HL-60/S4 treated with retinoic acid at 250 ng/mL for 4 days and 3 days (cell line): ENCODE results near the gene SLC18B1.
"Not testable (repeated sequence)": the region's sequence is repeated elsewhere in the genome, so short reads cannot be mapped to it uniquely, and the experiment has no call there.

Source experiments
- in situ Hi-C: fragments of 300-500 bp; cut with MboI; formaldehyde crosslinking; loops from 2 replicates; pipeline ENCODE4 v1.7.0; 2022; ENCODE audit warnings: low sequenced_read_pairs

Gene SLC18B1

DNA sequence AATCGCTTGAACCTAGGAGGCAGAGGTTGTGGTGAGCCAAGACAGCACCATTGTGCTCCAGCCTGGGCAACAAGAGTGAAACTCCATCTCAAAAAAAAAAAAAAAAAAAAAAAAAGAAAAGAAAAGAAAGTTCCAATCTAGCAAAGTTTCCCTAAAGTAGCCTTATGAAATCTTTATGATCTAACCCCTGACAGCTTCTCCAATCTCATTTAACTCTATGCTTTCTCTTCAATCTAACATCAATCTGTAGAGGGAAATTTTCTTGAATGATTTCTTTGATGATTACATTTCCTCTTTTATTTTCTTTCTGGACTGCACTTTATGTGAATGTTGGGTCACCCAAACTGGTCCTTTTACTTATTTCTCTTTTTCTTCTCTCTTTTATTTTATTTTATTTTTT lies 2.2 kb upstream of the SLC18B1 start:
- in situ Hi-C loops: no loop called here

DNA sequence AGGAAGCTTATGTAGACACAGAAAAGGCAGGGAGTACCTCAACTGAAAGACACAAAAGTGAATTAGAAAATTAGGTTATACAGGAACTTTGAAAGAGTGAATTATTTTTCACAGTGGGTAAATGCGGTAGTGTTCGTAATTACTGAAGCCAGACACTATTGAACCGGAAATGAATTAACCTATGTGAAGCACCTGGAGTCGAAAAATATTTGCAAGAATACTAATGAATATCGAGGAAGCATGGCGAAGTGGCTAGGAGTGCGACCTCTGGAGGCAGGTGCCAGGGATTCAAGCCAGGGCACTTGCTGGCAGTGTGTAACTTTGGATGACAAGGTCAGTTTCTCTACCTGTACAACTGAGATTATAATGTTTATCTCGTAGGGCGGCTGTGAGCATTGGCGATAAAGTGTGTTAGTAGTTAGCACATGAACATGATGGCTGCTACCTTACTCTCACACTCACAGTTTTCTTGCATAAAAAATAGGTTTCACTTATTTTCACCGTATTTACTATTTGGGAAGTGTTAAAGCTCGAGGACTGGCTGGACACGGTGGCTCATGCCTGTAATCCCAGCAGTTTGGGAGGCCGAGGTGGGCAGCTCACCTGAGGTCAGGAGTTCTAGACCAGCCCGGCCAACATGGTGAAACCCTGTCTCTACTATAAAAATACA lies 567 bp upstream of the SLC18B1 start:
- in situ Hi-C loops: no loop called here

DNA sequence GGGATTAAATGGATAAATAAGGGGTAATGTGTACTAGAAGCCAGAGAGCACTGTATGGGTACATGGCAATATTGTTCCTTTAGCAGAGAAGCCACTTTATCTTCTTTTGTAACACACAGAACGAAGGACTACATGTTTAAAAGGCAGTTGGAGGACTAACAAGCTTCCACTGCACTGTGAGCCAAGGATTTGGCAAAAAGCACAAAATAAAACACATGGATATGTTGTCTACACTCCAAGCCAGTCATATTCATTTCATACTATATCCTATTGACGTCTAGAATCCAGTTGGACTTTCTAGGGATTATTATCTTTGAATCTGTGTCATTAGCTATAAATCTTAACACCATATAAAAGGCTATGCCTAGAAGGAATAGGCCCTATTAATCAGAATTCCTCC lies 3.0 kb downstream of the SLC18B1 start:
- in situ Hi-C loops: no loop called here

DNA sequence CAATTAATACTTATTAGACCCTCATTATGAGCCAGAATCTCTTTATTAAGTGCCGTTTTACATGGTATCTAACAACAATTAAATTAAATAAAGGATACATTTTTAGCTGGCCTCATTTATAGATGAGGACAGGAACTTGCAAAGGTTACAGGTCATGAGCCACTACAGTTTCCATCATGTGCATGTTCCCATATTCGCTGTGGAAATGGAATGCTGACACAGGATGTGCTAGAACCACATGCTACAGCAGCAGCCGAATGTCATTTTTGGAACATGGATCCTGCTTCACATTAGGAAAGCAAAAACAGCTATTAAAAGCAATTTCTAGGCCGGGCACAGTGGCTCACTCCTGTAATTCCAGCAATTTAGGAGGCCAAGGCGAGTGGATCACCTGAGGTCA lies 5.9 kb downstream of the SLC18B1 start:
- in situ Hi-C loops: no loop called here

DNA sequence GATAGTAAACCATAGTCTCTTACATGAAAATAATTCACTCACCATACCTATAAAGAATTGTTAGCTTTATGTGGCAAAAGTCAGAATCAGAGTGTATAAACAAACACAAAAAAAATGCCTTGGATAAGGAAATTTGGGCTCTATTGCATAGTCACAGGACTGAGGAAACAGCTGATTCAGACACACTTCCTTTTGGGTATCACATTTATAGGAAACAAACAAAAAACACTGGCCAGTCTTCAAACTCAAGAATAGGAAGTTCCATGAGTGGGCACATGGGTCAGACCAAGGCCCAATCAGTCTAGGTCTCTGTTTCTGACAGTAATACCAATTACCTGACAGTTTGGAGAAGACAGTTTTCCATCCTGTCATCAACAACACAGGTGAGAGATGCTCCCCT lies 8.0 kb downstream of the SLC18B1 start:
- in situ Hi-C loops: no loop called here

DNA sequence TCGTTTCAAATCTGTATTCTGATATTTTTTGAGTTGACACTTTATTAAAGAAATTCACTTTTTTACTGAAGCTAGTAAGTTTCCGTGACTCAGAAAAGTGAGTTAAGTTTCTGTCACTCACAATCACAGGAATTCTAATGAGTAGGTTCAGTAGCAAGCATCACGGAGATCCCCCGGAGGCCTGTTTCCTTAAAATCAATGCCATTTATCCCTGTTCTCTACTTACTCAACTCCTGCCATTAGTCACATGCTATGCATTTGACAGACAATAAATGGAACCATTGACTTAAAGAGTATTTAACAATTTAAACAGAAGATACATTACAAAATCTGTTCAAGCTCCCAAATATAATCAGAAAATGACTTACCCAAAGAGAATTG lies 9.1 kb downstream of the SLC18B1 start:
- in situ Hi-C loops: no loop called here

DNA sequence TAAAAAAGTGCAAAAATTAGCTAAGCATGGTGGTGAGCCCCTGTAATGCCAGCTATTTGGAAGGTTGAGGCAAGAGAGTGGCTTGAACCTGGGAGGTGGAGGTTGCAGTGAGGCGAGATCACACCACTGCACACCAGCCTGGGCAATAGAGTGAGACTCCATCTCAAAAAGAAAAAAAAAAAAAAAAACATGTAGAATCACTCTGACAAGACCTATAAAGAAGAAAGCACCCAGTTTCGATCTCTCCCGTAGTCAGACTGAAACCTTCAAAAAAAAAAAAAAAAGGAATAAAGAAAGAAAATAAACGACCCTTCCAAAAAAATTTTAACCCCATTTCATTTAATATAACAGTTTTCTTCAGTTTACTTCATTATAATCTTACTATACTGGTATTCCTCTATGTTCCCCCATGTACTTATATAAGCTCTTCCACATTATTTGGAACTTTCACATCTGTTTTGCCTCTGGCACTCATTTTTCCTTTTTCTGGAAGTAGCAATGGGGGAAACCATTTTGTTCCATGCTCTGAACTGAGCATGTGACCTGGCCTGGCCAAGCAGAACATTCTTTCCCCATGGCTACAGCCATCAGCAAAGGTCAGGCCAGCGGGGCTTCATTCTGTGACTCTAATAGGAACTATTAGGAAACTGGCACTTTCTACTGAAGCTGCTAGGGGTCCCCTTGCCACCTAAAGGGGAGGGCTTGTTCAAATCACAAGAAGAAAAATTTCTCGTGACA lies 9.6 kb downstream of the SLC18B1 start:
- in situ Hi-C loops: no loop called here

DNA sequence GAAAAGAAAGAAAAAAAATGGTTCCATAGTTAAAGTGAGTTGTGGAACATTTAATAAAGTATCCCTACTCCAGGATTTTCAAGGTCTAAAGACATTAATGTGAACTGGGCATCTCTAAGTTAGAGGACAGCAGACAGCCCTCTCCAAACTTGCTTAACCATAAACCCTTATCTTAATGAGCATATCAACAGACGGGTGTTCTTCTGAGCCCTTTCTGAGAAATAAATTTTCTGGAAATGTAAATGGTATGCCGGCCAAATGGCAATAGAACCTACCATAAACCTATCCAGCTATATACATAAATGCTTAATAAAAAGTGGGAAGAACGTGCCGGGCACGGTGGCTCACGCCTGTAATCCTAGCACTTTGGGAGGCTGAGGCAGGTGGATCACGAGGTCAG lies 12.5 kb downstream of the SLC18B1 start:
- in situ Hi-C loops: no loop called here

DNA sequence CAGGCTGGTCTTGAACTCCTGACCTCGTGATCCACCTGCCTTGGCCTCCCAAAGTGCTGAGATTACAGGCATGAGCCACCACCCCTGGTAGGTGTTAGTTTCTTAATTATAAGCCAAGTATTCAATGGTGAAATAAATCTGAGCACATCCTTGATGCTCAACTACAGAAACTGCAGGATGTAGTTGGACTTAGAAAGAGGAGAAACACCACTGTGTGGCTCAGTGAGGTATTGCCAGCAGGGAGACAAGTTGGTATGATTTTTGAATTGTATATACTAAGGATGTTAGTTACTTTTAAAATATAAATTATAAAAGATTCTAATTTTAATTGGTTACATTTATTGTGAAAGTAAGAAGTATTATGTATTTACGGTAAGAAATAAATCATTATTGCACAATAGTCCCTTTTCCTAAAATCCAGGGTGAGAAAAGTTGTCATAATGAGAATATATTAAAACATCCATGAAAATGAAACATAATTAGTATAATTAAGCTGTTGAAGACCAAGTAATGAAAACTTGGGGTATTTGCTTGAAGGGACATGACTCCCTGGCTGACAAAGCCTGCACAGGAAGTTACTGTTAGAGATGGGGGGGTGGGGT lies 17.6 kb downstream of the SLC18B1 start:
- in situ Hi-C loops: no loop called here

DNA sequence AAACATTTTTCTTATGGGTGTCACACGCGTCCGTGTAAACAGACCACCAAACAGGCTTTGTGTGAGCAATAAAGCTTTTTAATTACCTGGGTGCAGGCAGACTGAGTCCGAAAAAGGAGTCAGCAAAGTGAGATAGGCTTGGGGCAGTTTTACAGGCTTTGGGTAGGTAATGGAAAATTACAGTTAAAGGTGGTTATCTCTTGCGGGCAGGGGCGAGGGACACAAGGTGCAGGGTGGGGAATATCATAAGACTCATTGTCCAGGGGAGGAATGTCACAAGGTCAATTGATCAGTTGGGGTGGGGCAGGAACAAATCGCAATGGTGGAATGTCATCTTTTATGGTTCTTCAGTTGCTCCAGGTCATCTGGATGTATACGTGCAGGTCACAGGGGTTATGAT lies 20.6 kb downstream of the SLC18B1 start:
- in situ Hi-C loops: not testable (repeated sequence)

DNA sequence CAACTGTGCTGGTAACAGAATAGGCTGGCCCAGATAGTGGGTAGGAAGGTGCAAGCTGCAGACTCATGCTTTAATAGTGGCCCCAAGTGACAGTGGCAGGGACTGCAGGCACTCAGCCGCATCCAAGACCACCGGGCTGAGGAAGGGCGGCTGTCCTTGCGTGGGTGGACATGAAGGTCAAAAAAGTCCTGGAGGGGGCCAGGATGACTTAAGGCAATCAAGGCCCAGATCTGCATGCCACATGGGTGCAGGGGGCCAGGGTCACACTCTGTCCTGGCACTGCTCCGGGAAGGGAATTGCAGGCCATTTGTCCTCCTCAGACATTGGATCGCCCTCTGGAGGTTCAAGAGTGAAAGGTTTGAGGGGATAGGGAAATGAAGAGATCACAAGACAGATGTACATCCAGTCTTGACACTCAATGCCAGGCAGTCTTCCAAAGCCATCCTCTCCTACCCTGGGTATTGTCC lies 30.4 kb downstream of the SLC18B1 start:
- in situ Hi-C loops: no loop called here

DNA sequence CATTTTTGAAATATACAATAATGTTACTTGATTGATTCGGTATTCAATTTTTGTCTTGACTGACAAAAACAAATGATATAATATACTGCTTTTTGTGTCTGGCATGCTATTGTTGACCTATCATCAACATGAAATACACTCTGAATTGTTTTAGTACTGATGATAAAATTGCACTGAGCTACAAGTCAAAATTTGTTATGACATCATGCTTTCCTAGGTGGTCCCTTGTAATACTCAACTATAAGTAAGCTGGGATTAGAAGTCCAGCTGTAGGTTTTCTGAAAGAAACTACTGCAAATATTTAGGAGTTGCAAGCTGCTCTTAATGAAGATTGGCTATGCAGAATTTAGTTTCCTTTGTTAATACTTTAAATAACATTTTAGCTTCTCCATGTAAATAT lies 32.9 kb downstream of the SLC18B1 start:
- in situ Hi-C loops: no loop called here

DNA sequence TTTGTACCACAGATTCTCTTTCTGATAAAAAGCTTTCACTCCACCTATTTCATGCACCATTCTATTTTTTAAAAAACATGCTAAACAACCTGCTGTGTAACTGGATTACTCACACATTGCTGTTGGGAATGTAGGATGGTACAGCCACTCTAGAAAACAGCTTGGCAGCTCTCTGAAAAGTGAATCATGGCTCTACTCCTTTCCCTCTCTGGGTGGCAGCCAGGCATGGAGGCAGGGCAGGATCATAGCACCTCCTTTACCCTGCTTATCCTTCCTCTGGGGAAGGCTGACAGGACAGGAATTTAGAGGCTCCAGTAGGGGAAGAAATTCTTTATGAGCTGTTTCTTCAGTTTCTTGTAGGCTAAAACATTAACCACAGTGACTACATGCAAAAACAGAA lies 34.1 kb downstream of the SLC18B1 start:
- in situ Hi-C loops: no loop called here

DNA sequence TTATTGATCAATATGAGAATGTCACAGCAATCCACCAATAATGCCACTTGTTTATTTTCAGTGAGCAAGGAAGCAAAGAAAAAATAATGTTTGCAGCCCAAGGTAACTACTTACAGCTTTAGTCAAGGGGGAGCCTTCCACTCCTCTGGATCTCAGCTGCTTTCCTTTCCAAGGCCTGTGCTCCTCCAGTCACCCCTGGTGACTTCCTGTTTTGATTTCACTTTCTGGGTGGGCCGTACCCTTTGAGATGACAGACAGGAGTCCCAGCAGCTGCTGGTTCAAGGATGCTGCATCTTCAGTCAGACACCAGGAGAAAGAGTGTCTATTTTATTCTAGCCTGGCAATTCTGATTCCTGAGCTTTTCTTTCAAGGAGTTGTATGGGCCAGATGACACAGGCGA lies 35.2 kb downstream of the SLC18B1 start:
- in situ Hi-C loops: no loop called here

DNA sequence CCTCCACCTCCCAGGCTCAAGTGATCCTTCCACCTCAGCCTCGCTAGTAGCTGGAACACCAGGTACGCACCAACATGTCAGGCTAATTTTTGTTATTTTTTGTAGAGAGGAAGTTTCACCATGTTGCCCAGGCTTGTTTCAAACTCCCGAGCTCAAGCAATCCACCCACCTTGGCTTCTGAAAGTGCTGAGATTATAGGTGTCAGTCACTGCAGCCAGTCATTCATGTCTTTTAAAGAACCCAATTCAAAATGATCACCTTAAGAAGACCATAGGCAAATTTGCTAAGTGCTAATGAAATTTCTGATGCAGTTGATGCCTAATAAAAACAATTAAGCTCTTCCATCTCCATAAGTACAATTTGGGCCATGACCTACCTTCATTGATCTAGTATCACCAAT lies 38.2 kb downstream of the SLC18B1 start:
- in situ Hi-C loops: no loop called here

DNA sequence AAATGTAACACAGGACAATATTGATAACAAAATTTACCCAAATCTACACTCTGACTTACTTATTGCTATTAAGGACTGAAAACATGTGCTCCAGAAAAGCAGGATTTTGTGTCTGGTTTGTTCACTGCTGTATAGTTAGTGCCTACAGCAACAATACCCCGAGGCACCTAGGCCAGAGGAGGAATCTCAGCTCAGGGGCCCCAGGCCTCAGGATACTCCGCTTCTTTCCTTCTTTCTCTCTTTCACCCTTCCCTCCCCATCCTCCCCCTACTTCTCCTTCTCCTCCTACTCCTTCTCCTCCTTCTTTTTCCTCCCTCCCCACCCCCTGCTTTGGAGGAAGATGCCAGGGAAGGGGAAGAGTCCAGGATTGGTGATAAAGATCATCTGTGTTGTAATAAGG lies 39.7 kb downstream of the SLC18B1 start:
- in situ Hi-C loops: no loop called here

DNA sequence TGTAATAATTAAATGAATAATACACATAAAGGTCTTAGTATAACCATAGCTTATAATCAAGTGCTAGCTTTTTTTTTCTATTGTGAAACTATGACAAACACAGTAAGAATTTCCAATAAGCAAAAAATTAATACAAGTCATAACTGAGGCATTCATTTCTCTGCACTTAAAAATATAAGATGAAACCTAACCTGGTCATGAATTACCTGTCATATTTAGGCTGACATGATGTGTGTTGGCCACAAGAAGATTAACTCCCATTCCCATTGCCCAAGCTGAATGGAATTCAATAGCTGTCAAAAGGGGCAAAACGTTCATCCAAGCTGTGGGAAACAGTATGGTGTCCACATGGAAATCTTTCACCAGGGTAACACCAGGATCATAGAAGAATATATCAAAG lies 46.2 kb downstream of the SLC18B1 start:
- in situ Hi-C loops: no loop called here

DNA sequence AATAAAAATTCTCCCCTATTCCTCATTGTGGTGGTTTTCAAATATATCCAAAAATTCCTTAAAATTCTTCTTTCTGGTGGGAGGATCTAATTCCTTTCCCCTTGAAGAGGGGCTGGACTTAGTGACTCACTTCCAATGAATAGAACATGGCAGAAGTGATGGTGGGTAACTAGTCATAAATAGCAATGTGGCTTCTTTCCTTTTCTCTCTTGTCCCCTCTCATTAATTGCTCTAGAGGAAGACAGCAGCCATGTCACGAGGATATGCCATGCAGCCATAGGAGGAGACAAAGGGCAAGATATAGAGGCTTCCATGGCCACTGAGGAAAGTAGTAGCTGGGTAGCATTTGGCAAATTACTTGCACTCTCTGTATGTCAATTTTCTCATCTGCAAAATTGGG lies 46.6 kb downstream of the SLC18B1 start:
- in situ Hi-C loops: no loop called here

DNA sequence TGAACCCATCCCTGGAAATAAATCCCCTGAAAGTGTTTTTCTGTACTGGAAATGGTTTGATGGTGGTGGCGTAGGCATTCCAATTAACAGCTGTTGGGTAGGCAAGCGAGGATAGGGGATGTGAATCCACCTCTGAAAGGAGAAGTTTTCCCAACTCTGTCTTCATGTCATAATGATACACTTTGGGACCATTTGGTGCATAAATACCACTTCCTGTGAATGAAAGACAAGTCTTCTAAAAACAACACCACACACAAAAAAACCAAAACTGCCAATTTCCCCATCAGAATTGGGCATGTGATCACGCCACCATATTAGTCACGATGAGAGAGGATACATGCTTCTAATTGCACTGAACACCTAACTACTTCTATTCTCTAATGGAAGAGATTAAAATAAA lies 47.1 kb downstream of the SLC18B1 start:
- in situ Hi-C loops: no loop called here

DNA sequence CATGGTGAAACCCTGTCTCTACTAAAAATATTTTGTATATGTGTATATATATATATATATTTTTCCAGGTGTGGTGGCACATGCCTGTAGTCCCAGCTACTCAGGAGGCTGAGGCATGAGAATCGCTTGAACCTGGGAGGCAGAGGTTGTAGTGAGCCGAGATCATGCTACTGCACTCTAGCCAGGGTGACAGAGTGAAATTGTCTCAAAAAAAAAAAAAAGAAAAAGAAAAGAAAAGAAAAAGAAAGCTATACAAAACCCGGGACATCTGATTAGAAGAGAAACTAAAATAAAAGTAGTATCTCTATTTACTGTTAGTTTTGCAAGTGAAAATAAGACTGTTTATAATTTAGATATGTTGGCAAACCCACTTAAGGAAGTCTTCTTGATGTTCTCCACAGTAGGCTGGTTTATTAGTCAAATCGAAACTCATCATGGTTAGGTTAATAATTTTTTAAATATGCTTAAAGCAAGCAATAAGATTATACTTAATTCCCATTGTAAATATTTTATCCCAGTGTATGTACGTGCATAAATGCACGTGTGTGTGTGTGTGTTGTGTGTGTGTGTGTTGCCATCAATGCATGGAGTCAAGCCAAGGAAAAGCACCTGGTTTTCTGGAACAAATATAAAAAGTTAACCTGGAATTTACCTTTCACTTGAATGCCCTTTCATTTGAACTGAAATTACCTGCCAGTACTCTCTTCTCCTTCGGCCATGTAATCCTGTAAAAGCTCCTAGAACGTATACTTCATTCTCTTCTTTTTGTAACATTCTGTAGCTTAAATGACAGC lies 47.8 kb downstream of the SLC18B1 start:
- in situ Hi-C loops: no loop called here

DNA sequence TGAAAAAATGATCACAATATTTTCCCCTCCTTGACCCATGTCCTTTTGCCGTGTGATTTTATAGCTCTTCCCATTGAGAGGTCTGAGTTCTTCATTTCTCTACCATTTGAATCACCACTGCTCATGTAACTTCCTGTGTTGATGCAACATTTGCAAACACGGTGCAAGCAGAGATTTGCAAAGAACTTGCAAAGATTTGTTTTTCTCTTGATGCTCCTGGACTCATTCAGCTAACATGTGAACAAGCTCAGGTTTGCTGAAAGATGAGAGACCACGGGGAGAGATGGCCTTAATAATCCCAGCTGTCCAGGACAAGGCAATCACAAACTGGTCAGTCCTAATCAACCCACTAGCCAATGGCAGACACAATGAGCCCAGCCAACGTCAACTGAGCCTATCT lies 49.3 kb downstream of the SLC18B1 start:
- in situ Hi-C loops: no loop called here

DNA sequence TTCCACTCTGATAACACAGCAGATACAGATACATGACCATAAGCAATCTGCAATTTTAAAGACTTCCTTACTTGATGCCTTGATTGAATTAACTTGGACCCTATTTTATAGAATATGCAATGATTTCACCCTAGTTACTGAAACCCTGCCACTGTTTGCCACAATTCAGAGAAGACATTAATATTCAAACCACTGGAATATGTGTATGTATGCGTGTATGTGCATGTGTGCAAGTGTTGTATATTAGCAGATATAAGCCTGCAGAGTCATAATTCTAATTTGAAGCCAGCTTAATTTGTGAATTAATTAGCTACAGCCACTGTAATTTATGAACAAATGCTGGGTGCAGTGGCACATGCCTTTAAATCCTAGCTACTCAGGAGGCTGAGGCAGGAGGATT lies 50.0 kb downstream of the SLC18B1 start:
- in situ Hi-C loops: no loop called here
